GM12864 (cell line): ENCODE data around the gene UBE2I.
"Not testable (repeated sequence)": the region's sequence is repeated elsewhere in the genome, so short reads cannot be mapped to it uniquely, and the experiment has no call there.

Experiments used
- DNase-seq: peaks from one replicate; pipeline ENCODE4 v3.0.0-alpha.2; 2011; ENCODE audit warnings: low read depth
- H3K4me3 ChIP-seq: 2 replicates; pipeline ENCODE4 v1.5.1; 2011; ENCODE audit warnings: mild to moderate bottlenecking, low read depth, low read length, control low read depth
- TF ChIP-seq, protein P1 (sequence below): IDR thresholded peaks from 2 replicates; pipeline ENCODE4 v1.5.1; 2011; ENCODE audit warnings: low read depth, mild to moderate bottlenecking, moderate library complexity, low read length, control low read depth, inconsistent platforms; ENCODE audit errors: missing control alignments

Gene UBE2I

DNA sequence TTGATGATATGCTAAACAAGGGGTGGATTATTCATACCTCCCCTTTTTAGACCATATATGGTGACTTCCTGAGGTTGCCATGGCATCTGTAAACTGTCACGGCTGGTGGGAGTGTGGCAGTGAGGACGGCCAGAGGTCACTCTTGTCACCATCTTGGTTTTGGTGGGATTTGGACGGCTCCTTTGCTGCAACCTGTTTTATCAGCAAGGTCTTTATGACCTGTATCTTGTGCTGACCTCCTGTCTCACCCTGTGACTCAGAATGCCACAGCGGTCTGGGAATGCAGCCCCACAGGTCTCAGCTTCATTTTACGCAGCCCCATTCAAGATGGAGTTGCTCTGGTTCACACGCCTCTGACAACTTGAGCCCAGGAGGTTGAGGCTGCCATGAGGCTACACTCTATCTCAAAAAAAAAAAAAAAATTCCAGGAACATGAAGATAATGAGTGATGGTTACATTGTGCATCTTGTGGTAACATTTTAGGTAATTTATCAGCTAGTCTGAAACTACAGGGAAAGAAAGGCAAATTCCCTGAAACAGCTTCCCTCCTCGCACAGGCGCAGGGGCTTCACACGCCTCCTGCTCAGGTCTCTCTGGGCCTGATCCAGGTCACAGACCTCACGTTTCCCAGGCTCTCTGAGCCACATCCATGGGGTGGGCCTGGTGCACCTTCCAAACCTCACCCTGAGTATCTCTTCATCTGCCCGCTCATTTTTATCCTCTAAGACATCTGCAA, 15.3 kb upstream of the UBE2I start:
- no peak for DNase-seq
- TF ChIP-seq, protein P1, sequence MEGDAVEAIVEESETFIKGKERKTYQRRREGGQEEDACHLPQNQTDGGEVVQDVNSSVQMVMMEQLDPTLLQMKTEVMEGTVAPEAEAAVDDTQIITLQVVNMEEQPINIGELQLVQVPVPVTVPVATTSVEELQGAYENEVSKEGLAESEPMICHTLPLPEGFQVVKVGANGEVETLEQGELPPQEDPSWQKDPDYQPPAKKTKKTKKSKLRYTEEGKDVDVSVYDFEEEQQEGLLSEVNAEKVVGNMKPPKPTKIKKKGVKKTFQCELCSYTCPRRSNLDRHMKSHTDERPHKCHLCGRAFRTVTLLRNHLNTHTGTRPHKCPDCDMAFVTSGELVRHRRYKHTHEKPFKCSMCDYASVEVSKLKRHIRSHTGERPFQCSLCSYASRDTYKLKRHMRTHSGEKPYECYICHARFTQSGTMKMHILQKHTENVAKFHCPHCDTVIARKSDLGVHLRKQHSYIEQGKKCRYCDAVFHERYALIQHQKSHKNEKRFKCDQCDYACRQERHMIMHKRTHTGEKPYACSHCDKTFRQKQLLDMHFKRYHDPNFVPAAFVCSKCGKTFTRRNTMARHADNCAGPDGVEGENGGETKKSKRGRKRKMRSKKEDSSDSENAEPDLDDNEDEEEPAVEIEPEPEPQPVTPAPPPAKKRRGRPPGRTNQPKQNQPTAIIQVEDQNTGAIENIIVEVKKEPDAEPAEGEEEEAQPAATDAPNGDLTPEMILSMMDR: no peak
- no peak overlapping the region for H3K4me3 ChIP-seq

DNA sequence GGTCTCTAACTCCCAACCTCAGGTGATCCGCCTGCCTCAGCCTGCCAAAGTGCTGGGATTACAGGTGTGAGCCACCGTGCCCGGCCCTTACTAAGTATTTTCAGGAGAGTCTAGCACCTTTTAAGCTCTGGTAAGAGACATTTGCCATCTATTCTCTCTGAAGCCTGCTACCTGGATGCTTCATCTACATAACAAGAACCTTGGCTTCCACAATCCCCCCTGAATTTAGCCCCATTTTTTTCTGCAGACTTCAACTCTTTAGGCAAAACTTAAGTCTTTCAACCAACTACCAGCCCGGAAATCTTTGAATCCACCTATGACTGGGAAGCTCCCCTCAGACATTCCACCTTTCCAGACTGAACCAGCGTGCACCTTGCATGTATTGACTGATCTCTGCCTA, 14.0 kb upstream of the UBE2I start:
- no peak overlapping the region for H3K4me3 ChIP-seq
- TF ChIP-seq, protein P1: no peak
- no peak for DNase-seq

DNA sequence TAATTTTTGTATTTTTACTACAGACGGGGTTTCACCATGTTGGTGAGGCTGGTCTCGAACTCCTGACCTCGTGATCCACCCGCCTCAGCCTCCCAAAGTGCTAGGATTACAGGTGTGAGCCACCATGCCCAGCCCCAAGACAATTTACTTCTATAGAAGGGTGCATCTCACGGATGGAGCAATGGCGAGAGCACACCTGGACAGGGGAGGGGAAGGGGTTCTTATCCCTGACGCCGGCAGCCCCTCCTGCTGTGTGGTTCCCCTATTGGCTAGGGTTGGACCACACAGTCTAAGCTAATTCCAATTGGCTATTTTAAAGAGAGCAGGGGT, 12.8 kb upstream of the UBE2I start:
- DNase-seq, H3K4me3 ChIP-seq: not testable (repeated sequence)

DNA sequence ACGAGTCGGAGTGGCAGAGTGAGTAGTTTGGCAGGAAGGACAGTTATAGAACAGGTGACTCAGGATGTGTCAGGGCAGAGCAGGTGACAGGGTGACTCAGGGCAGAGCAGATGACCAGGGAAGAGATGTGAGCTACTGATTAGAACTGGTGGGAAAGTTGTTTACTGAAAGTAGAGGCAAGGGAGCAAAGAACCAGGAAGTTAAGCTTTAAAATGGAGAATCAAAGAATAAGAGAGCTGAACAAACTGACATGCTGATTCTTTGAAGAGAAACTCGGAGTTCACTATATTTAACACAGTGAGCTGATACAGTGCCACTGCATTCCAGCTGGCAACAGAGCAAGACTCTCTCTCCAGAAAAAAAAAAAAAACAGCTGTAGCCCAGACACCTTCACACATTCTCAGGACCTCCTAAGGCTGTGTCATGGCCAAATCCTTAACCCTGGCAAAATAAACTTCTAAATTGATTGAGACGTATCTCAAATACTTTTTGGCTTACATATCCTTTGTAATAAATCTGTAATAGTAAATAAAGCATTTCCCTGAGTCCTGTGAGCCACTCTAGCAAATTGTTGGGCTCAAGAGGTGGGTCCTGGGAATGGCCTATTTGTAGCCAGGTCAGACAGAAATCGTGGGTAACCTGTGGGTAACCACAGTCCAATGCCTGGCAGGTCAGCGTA, 12.3 kb upstream of the UBE2I start:
- H3K4me3 ChIP-seq: no peak overlapping the region
- DNase-seq: peak; percentile 36
- TF ChIP-seq, protein P1: no peak

DNA sequence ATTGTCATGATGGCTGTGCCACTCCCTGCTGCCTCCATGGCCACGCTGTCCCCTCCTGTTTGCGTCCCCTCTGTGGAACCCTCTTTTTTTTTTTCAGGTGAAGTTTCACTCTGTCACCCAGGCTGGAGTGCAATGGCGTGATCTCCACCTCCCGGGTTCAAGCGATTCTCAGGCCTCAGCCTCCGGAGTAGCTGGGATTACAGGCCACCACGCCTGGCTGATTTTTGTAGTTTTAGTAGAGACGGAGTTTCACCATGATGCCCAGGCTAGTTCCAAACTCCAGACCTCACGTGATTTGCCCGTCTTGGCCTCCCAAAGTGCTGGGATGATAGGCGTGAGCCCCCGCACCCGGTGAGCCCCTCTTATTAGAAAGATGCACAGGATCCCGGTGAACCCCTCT, 11.0 kb upstream of the UBE2I start:
- no peak overlapping the region for H3K4me3 ChIP-seq
- DNase-seq: no peak
- TF ChIP-seq, protein P1: no peak

DNA sequence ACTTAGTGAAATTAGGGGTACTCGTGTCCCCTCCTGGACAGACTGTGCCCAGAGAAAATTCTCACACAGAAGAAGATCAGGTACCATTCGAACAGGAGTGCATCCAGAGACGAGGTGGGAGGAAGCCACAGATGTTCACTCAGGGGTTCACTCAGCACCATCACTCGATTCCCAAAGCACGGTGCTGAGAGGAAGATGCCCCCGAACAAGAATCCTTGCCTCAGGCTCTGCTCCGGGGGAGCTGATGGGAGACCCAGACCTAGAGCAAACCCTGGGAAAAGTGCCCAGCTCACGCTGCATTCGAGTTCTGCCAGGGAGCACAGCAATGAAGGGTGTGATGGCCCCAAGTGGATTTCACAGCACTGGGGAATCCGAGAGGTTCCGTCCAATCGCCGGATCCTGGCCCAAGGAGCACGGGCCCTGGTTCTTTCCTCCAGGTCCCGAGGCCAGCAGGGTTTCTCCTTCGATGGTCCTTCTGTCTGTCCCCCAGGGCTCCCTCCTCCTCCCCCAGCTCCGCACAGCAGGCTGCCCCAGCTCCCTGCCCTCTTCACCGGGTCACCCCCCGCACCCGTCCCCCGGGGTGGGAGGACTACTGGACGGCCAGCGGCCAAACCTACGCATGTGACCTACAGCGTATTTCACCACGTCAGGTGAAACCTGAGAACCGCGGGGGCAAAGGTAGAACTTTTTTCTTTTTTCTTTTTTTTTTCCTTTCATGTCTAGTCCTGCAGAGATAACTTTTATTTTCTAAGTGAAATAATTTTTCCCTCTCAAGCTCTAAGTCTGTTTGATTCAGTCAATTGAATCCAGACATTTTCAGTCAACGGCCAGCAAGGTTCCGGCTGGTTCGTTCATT, 10.2 kb upstream of the UBE2I start:
- TF ChIP-seq, protein P1: no peak
- no peak overlapping the region for H3K4me3 ChIP-seq
- no peak for DNase-seq

DNA sequence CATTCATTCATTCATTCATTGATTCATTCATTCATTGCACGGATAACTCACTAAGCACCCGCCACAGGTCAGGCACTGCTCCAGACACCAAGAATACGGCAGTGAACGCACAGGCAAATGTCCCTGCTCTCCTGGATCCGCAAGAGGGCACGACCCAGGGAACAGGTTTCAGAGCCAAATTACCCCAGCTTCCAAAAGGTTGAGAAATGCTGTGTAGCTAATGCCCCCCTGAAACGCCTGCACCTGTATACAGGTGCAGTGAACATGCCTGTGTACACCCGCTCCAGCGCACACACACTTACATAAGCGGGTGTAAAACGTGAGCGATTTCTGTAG, 9.6 kb upstream of the UBE2I start:
- no peak for DNase-seq
- TF ChIP-seq, protein P1: no peak
- no peak overlapping the region for H3K4me3 ChIP-seq
